GM12878 (cell line): ENCODE data around the gene KIF14.

Source experiments
- ATF2 ChIP-seq: IDR thresholded peaks from 2 replicates; pipeline ENCODE4 v1.6.1; 2012; ENCODE audit warnings: low read length, inconsistent platforms
- CTCF ChIP-seq, 3 experiments: IDR thresholded peaks in 2 of 3; conservative IDR thresholded peaks in 1 of 3; 2 replicates each; pipeline ENCODE4 v1.5.1; 2011; ENCODE audit warnings: low read depth in 3 of 3, low read length in 3 of 3, mild to moderate bottlenecking in 3 of 3, control low read depth in 2 of 3, moderate library complexity in 2 of 3, inconsistent platforms in 1 of 3, mixed read lengths in 1 of 3; ENCODE audit not compliant: control insufficient read depth in 2 of 3, insufficient read depth in 1 of 3; ENCODE audit errors: extremely low read depth in 1 of 3
- REST ChIP-seq: IDR thresholded peaks from 2 replicates; pipeline ENCODE4 v1.6.1; 2012; ENCODE audit warnings: mild to moderate bottlenecking, low read depth, low read length
- ZNF687 ChIP-seq: fragments of 450-650 bp; IDR thresholded peaks from 2 replicates; pipeline ENCODE4 v1.6.1; 2017; ENCODE audit warnings: mild to moderate bottlenecking, moderate library complexity

- no peak for TF ChIP-seq CTCF (IDR thresholded peaks at IDR 0.05 in 2 of 3, conservative IDR thresholded peaks at IDR 0.05 in 1 of 3; ENCODE audit: control insufficient read depth in 2 of 3, extremely low read depth in 1 of 3, insufficient read depth in 1 of 3, low read depth in 3 of 3, low read length in 3 of 3)
- no peak for TF ChIP-seq REST
- TF ChIP-seq ATF2 = no peak
- no peak for TF ChIP-seq ZNF687
Observed at GRCh38 chr1:200659269-200659668, 38.7 kb upstream of the KIF14 start.
